HL-60/S4 treated with phorbol 12-myristate 13-acetate at 8.2 ng/mL for 4 days and 3 days (cell line): Measurements from ENCODE around the gene ABCA12.
"Not testable (repeated sequence)": the region's sequence is repeated elsewhere in the genome, so short reads cannot be mapped to it uniquely, and the experiment has no call there.

Experiments used
- in situ Hi-C: fragments of 300-500 bp; cut with MboI; formaldehyde crosslinking; loops from 2 replicates; pipeline ENCODE4 v1.15.0; 2022; ENCODE audit warnings: low sequenced_read_pairs

ABCA12 gene, protein sequence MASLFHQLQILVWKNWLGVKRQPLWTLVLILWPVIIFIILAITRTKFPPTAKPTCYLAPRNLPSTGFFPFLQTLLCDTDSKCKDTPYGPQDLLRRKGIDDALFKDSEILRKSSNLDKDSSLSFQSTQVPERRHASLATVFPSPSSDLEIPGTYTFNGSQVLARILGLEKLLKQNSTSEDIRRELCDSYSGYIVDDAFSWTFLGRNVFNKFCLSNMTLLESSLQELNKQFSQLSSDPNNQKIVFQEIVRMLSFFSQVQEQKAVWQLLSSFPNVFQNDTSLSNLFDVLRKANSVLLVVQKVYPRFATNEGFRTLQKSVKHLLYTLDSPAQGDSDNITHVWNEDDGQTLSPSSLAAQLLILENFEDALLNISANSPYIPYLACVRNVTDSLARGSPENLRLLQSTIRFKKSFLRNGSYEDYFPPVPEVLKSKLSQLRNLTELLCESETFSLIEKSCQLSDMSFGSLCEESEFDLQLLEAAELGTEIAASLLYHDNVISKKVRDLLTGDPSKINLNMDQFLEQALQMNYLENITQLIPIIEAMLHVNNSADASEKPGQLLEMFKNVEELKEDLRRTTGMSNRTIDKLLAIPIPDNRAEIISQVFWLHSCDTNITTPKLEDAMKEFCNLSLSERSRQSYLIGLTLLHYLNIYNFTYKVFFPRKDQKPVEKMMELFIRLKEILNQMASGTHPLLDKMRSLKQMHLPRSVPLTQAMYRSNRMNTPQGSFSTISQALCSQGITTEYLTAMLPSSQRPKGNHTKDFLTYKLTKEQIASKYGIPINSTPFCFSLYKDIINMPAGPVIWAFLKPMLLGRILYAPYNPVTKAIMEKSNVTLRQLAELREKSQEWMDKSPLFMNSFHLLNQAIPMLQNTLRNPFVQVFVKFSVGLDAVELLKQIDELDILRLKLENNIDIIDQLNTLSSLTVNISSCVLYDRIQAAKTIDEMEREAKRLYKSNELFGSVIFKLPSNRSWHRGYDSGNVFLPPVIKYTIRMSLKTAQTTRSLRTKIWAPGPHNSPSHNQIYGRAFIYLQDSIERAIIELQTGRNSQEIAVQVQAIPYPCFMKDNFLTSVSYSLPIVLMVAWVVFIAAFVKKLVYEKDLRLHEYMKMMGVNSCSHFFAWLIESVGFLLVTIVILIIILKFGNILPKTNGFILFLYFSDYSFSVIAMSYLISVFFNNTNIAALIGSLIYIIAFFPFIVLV (N-terminal part only)

GRCh38 chr2:215138479-215138878, at the start of gene ABCA12:
Gene ABCA12 (minus strand): TSS chr2:215138626. CDS start chr2:215138208, 418 bp downstream.
- in situ Hi-C loops = no loop called here

GRCh38 chr2:215188078-215188477, 49.7 kb upstream of the ABCA12 start:
- in situ Hi-C loops = no loop called here

- in situ Hi-C loops = no loop called here
Observed at GRCh38 chr2:215186021-215186420, 47.6 kb upstream of the ABCA12 start.

DNA sequence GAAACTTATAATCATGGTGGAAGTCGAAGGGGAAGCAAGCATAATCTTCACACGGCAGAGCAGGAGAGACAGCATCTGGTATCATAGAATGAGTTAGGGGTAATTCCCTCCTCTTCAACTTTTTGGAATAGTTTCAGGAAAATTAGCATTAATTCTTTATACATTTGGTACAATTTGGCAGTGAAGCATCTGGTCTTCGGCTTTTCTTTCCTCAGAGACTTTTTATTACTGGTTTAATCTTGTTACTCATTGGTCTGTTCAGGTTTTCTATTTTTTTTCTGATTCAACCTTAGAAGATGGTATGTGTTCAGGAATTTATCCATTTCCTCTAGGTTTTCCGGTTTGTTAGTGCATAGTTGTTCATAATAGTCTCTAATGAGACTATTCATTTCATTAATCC, 39.7 kb upstream of the ABCA12 start:
- in situ Hi-C loops = no loop called here

DNA sequence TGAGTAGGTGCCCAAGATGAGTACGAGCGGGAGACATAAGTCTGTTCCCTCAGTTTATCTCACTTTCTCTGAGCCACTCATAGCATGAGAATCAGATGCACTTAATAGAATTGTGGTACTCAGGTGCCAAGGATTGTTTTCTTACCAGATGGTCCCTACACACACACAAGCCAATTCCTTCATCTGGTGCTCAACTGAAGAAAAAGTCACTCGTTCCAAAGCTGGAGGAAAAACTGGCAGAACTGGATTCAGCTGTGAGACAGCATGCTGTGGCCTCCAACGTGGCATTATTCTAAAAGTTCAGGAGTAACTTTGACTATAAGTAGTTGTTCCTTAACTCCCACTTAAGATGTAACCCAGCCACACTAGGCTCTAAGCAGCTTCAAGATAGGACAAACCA, 33.4 kb upstream of the ABCA12 start:
- in situ Hi-C loops = no loop called here

GRCh38 chr2:215171151-215171550, 32.7 kb upstream of the ABCA12 start:
- in situ Hi-C loops = no loop called here

GRCh38 chr2:215166505-215166904, 28.1 kb upstream of the ABCA12 start:
- in situ Hi-C loops = not testable (repeated sequence)

DNA sequence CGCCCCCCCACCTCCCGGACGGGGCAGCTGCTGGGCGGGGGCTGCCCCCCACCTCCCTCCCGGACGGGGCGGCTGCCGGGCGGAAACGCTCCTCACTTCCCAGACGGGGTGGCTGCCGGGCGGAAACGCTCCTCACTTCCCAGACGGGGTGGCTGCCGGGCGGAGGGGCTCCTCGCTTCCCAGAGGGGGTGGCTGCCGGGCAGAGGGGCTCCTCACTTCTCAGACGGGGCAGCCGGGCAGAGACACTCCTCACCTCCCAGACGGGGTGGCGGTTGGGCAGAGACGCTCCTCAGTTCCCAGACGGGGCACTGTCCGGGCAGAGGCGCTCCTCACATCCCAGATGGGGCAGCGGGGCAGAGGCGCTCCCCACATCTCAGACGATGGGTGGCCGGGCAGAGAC, 24.9 kb upstream of the ABCA12 start:
- in situ Hi-C loops = not testable (repeated sequence)

GRCh38 chr2:215161301-215161829, 22.9 kb upstream of the ABCA12 start:
- in situ Hi-C loops = no loop called here

- in situ Hi-C loops = no loop called here
Observed at GRCh38 chr2:215160081-215160480, 21.7 kb upstream of the ABCA12 start.

DNA sequence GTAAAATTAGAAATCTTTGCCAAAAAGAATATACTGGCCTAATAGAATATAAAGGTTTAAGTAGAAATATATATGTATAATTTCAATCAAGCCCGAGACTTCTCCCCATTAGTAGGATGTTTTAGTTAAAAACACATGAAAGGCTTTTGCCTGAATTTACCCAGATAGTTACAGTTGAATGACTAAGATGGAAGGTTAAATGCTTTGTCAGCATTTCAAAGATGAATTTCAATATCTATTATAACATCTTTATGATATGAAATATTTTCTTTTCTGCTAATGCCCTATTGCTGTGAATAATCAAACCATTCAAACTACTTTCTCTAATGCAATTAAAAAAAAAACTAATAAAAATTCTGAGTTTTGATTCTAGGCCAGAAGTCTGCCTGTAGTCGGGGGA, 18.0 kb upstream of the ABCA12 start:
- in situ Hi-C loops = no loop called here

- in situ Hi-C loops = no loop called here
Observed at GRCh38 chr2:215149894-215150293, 11.5 kb upstream of the ABCA12 start.

DNA sequence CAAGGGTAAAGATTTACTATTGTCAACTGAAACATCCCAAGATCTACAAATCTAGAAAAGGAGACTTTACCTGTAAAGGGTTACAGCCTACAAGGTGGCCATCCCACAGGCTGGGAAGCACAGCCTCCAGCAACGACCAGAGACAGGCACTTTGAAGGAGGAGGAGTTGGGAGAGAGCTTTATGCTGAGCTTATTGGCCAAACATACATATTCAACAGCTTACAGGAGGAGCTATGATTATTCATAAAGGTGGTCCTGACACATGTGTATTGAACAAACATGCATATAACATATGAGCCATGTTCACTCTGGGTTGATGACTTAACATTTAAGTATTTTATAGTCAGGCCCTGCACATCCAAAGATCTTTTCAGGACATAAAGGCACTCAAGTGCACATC, 11.1 kb upstream of the ABCA12 start:
- in situ Hi-C loops = no loop called here

- in situ Hi-C loops = no loop called here
Observed at GRCh38 chr2:215149060-215149459, 10.6 kb upstream of the ABCA12 start.

DNA sequence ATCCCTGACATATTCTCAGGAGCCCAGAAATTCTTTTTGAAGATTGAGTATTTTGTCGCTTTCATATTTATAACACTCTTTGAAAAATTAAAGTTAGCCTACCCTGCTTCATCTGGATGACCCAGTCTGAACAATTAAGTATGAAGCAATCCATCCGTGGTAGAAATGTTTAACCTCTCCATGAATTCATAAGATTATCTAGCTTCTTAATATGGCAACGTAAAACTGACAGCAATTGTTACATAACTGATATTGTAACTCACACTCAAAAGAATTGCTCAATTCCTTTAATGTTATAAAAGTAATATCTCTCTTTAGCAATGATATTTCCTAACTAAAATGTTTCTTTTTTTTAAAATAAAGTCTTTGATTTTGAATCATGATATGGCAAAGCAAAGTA, 7.2 kb upstream of the ABCA12 start:
- in situ Hi-C loops = no loop called here

GRCh38 chr2:215144106-215144875, 5.9 kb upstream of the ABCA12 start:
- in situ Hi-C loops = no loop called here

DNA sequence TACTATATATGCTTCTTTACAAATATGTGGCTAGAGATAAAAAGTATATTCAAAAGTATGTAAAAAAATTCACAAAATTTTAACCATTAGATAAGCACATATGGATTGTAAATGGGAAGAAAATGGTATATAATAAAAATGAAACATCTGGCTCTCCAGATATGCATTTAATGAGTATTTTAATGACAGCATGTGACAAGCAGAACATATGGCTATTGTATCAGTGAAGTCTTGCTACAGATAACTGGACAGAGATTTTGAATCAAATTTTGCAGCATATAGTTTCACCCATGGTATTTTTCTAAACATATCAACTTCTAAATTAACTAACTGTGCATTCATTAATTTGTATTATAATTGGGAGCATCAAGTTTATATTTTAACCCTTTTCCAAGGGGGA, 5.0 kb upstream of the ABCA12 start:
- in situ Hi-C loops = no loop called here

DNA sequence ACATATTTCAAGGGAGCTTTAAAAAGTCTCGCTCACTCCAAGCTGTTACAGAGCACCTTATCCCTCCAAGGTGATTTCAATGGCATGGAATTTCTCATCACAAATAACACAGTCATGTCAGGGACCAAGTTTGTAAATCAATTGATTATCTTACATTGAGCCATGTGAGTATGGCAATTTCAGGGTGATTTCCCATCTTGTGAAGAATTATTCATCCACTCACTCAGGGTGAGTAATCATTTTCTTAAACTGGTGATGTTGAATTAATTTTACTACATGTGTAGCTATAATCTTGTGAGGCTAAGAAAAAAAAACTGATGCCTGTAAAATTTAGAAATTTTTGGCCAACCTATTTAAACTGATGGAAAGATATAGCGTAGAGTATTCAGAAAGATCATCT, 3.3 kb upstream of the ABCA12 start:
- in situ Hi-C loops = no loop called here

DNA sequence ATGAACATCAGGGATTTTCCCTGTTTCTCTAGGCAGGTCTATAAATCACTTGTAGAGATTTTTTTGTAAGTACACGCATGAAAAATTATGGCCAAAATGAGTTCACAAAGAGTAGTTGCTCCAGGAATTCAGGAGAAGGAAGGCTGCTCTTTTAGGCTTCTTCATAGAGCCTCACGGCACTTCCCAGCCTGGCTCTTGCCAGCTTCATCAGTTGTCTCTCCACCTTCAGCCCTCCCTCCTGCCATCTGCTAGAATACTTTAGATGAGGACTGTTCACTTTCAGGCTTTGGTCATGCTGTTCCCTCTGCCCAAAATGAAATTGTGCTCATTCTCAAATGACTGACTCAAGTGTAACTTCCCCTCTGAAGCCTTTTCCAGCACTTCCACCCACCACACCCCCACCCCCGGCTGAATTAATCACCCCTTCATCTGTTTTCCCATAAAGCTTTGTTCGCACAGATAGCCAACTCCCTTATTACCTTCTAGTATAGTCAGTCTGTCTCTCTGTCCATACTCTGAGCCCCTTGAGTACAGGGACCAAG, 1.8 kb upstream of the ABCA12 start:
- in situ Hi-C loops = no loop called here

GRCh38 chr2:215137741-215138340, 585 bp downstream of the ABCA12 start:
- in situ Hi-C loops = no loop called here
